Vagina (tissue), 2 donors: Measurements from ENCODE around the gene CFL2. TPM values are rescaled to one million over a fixed set of nuclear protein-coding genes. Genes with fewer than 3 reads are reported as not detected.

ENCODE experiments used
- DNase-seq, 2 donors: peaks; one replicate each; pipeline ENCODE4 v3.0.0-alpha.2; 2017; ENCODE audit errors: extremely low spot score in 2 of 2
- H3K27ac ChIP-seq: fragments of 200-600 bp; sonication (generic); one replicate; pipeline ENCODE4 v1.5.1; 2019
- H3K27me3 ChIP-seq: fragments of 200-600 bp; sonication (generic); one replicate; pipeline ENCODE4 v1.5.1; 2019
- H3K36me3 ChIP-seq, 2 donors: fragments of 200-600 bp; sonication (generic); one replicate each; pipeline ENCODE4 v1.5.1; 2017 to 2019
- H3K4me1 ChIP-seq: fragments of 200-600 bp; sonication (generic); one replicate; pipeline ENCODE4 v1.5.1; 2019
- H3K4me3 ChIP-seq, 2 donors: fragments of 200-600 bp; sonication (generic); 1 replicate in 1 of 2; 2 replicates in 1 of 2; pipeline ENCODE4 v1.5.1; 2016 to 2019
- H3K9me3 ChIP-seq: fragments of 200-600 bp; sonication (generic); one replicate; pipeline ENCODE4 v1.5.1; 2019
- POLR2A ChIP-seq, 2 donors: fragments of 450-650 bp; IDR thresholded peaks; one replicate each; pipeline ENCODE4 v1.6.1; 2017; ENCODE audit warnings: antibody characterized with exemption in 2 of 2, mild to moderate bottlenecking in 2 of 2, moderate library complexity in 2 of 2
- POLR2AphosphoS5 ChIP-seq, 2 donors: sonication (generic); formaldehyde crosslinking; IDR thresholded peaks; one replicate each; pipeline ENCODE4 v1.9.0; 2017; ENCODE audit warnings: antibody characterized with exemption in 2 of 2, mild to moderate bottlenecking in 2 of 2, low read depth in 1 of 2; ENCODE audit not compliant: insufficient read depth in 1 of 2
- intact Hi-C: fragments of 100-400 bp; cut with DNase I; formaldehyde crosslinking; loops from one replicate; pipeline ENCODE4 v1.15.1; 2023
- small RNA-seq: library from RNA; depleted of rRNA; stranded (forward); fragments of <200 nt; gene quantifications from one replicate; pipeline ENCODE3, GENCODE V24; 2016
- total RNA-seq: library from RNA; depleted of rRNA; stranded (reverse); fragments of >200 nt; gene quantifications from one replicate; pipeline ENCODE4 v1.2.3, GENCODE V29; 2016
- TF ChIP-seq, protein P1 (sequence below), 3 experiments: fragments of 450-650 bp in 2 of 3; fragments of 200-600 bp in 1 of 3; sonication (generic) in 1 of 3; IDR thresholded peaks; one replicate each; pipeline ENCODE4 v1.5.1; 2017 to 2019; ENCODE audit warnings: antibody characterized with exemption in 3 of 3, mild to moderate bottlenecking in 2 of 3, moderate library complexity in 2 of 3

CFL2 gene
- total RNA-seq, 1 donor from 2014 or later: 67.8 TPM

DNA sequence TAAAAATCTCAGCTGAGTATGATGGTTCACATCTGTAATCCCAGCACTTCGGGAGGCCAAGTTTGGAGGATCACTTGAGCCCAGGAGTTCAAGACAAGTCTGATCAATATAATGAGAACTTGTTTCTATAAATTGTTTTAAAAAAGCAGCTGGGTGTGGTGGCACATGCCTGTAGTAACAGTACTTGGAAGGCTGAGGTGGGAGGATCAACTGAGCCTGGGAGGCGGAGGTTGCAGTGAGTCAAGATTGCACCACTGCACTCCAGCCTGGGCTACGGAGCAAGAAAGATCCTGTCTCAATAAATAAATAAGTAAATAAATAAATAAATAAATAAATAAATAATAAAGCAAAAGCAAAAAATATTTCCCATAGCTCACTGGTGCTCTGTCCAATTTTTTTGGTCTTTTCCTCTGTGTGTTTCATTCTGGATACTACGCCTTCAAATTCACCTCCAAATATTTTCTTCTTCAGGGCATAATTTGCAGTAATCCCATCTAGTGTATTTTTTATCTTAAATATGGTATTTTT lies 51.8 kb downstream of the CFL2 start:
- no peak for TF ChIP-seq POLR2A (IDR thresholded peaks at IDR 0.05)
- no peak for TF ChIP-seq POLR2AphosphoS5 (IDR thresholded peaks at IDR 0.05; ENCODE audit: insufficient read depth in 1 of 2, low read depth in 1 of 2)
- TF ChIP-seq, protein P1, sequence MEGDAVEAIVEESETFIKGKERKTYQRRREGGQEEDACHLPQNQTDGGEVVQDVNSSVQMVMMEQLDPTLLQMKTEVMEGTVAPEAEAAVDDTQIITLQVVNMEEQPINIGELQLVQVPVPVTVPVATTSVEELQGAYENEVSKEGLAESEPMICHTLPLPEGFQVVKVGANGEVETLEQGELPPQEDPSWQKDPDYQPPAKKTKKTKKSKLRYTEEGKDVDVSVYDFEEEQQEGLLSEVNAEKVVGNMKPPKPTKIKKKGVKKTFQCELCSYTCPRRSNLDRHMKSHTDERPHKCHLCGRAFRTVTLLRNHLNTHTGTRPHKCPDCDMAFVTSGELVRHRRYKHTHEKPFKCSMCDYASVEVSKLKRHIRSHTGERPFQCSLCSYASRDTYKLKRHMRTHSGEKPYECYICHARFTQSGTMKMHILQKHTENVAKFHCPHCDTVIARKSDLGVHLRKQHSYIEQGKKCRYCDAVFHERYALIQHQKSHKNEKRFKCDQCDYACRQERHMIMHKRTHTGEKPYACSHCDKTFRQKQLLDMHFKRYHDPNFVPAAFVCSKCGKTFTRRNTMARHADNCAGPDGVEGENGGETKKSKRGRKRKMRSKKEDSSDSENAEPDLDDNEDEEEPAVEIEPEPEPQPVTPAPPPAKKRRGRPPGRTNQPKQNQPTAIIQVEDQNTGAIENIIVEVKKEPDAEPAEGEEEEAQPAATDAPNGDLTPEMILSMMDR (IDR thresholded peaks at IDR 0.05): no peak

GRCh38 chr14:34660796-34661195 lies 53.6 kb downstream of the CFL2 start:
- Histone ChIP-seq H3K4me1 (no peaks in the 10 kb centered on the region), H3K36me3 (no peaks in the 10 kb centered on the region), H3K27ac (no peak overlapping the region), H3K9me3 (no peaks in the 10 kb centered on the region), H3K27me3 (no peaks in the 10 kb centered on the region), H3K4me3 (no peak overlapping the region)
- no peak for DNase-seq
- no peak for TF ChIP-seq POLR2AphosphoS5 (IDR thresholded peaks at IDR 0.05; ENCODE audit: insufficient read depth in 1 of 2, low read depth in 1 of 2)
- TF ChIP-seq, protein P1 (IDR thresholded peaks at IDR 0.05): no peak
- TF ChIP-seq POLR2A (IDR thresholded peaks at IDR 0.05): no peak
- intact Hi-C loops: no loop called here

More for the DNA sequence above, 51.8 kb downstream of the CFL2 start:
- Histone ChIP-seq H3K4me3 (no peak overlapping the region), H3K36me3 (no peaks in the 10 kb centered on the region), H3K9me3 (no peaks in the 10 kb centered on the region), H3K27me3 (no peaks in the 10 kb centered on the region), H3K4me1 (no peaks in the 10 kb centered on the region), H3K27ac (no peak overlapping the region)
- no peak for DNase-seq
- intact Hi-C loops: no loop called here

Small RNAs within 50 kb of the gene (small RNA-seq; reads per million reads assigned to genes)
- gene RNU6-1261P: not detected

Other genes starting within 250 kb of the CFL2 start
- gene EAPP, start 174.9 kb downstream of the CFL2 start, total RNA-seq: 28.0 TPM
- gene SNX6, start 84.4 kb downstream of the CFL2 start, total RNA-seq: 46.4 TPM
- gene BAZ1A, start 160.8 kb upstream of the CFL2 start, total RNA-seq: 38.5 TPM